ENCODE data around the gene FAP.

FAP gene

DNA sequence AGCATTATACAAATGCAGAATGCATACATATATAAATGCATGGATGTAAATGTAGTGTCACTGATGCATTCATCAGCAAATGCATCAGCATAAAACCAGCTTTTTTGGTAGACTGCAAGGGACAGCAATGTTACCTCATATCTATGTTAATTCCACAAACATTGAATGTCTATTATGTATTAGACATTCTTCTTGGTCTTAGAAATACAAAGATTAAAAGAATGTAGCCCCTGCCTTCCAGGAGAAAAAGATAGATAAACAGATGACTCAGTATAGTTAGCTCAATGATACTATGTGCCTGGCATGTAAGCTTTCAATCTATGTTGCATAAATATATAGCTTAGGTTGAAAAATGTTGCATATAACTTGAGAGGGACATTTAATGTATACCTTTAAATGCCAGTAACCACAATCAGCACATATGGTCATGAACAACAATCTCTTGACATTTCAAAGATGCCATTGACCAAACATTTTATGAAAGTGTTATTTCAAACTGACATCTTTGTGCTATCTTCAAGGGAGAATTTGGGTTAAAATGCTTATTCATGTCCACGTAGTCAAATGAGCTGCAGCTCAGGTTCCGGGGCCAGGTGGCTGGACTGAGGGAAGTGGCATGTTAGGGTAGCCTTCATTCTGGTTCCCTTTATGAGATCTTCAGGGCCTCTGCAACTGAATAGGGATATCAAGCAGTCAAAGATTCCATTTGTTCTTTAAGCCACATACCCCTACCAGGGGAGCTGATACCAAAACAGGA, 46.0 kb downstream of the FAP start:
- TF ChIP-seq ZFX (IDR thresholded peaks at IDR 0.05; ENCODE audit: borderline replicate concordance): no peak
- TF ChIP-seq CTCF (IDR thresholded peaks at IDR 0.05): no peak
- no peak overlapping the region for H3K27ac ChIP-seq

DNA sequence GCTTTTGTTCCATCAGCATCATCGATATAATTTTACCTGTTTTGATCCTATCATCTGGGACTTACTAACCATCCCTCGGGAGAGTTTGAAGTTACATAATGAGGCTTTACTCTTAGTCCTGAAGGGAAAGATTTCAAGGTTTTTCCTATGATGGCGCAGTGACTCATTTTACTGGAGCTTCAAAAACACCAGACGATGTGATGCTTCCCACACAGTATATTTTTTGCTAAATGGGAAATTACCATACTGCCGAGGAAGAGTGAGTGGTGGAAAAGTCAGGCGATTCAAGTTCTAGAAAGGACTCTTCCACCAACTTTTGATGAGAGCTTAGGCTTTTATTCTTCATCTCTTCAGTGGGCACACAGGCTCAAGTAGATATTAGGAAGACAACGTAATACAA, 46.6 kb downstream of the FAP start:
- TF ChIP-seq ZFX (IDR thresholded peaks at IDR 0.05; ENCODE audit: borderline replicate concordance) (no peak), CTCF (IDR thresholded peaks at IDR 0.05) (no peak)
- H3K27ac ChIP-seq: no peak overlapping the region

GRCh38 chr2:162188451-162188850, 54.8 kb downstream of the FAP start:
- TF ChIP-seq CTCF (IDR thresholded peaks at IDR 0.05): no peak
- TF ChIP-seq ZFX (IDR thresholded peaks at IDR 0.05; ENCODE audit: borderline replicate concordance): no peak
- H3K27ac ChIP-seq: no peak overlapping the region

DNA sequence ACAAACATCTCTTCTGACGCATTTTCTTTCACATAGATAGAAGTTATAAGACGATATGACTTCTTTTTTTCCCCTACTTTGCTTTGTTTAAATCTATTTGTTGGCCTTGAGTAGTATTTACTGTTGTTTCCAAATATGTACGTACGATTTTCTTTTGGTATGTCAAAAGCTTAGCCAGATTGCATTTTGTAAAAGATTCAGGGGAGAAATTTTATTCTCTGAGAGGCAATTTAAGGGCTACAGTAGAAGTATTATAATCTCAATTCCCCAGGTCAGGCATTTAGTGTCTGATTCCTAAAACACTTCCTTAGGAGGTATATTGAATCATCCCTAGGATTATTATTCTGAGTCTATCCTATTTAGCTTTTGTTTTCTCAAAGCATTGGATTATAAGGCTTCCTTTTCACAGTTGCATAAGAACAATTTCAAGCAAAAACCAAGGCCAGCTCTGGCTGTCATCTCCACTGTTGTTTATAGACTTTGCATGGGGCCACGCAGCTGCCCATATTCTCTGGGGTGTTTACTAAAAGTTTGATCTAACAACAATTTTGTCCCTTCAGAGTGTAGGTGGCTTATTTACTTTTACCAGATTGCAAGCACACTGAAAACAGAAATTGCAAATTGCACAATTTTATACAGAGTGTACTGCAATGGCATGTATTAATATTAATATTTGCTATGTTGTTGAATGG, 57.6 kb downstream of the FAP start:
- TF ChIP-seq ZFX (IDR thresholded peaks at IDR 0.05; ENCODE audit: borderline replicate concordance) (no peak), CTCF (IDR thresholded peaks at IDR 0.05) (no peak)
- no peak overlapping the region for H3K27ac ChIP-seq

DNA sequence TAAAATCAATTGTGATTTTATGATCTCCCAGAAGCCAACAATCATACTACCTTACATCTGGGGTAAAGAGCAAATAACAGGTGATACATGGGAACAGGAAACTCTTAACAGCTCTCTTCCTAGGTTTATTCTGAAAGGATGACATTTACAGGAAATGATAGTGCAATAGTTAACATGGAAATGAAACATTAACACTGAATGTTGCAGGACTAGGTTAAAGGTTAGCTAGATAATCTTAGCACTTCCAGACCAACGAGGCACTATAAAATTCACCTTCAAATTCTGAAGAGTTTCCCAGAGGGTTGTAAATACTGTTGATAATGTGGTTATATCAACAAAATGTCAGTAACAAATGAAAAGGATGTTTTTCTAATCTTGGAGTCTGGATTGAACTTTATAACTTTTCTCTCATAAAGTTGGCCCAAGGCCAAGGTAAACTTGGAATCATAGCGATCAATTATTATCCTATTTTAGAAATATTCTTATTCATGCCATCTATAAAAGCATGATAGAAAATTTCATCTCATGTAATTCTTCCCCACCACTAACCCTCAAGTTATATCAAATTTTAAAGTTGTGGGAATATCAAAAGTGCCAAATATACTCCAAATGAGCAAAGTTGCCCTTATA, 58.3 kb downstream of the FAP start:
- TF ChIP-seq ZFX (IDR thresholded peaks at IDR 0.05; ENCODE audit: borderline replicate concordance): no peak
- no peak for TF ChIP-seq CTCF (IDR thresholded peaks at IDR 0.05)
- no peak overlapping the region for H3K27ac ChIP-seq

DNA sequence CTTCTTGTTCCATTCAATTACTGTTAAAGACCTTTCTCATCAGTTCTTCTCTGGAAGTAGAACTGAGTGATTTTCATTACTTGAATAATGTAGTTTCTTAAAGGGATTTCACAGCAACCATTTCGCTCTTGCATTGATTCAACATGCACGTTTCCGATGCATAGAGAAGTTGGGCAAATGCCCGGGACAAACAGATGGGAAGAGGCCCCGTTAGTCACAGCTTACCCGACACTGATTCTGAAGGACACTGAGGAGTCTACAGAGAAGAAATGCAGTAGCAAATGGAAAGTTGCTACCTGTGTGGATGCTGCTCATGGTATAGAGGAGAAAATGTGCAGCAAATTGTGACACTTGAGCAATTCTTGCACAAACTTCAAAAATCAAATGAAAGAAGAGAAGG, 58.9 kb downstream of the FAP start:
- TF ChIP-seq ZFX (IDR thresholded peaks at IDR 0.05; ENCODE audit: borderline replicate concordance) (no peak), CTCF (IDR thresholded peaks at IDR 0.05) (no peak)
- no peak overlapping the region for H3K27ac ChIP-seq

DNA sequence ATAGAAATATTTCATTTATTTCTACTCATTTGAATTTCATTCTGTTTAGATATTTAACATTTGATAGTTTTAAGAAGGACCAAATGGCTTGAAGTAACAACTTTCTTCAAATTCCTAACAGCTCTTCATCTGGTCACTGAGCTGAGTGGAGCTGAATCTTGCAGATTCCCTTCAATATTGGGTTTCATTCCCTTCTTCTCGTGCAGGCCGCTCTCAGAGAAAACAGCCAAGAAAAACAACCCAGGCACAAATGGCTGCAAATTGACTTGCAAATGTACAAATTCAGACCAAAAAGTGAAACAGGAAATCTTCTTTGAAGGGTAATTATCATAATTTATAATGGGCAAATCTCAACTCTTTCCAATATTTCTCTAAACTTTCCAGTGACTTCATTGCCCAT, 60.9 kb downstream of the FAP start:
- TF ChIP-seq ZFX (IDR thresholded peaks at IDR 0.05; ENCODE audit: borderline replicate concordance) (no peak), CTCF (IDR thresholded peaks at IDR 0.05) (no peak)

More for the DNA sequence above, 60.9 kb downstream of the FAP start:
- no peak overlapping the region for H3K27ac ChIP-seq
